HUES6 (cell line): ENCODE measurements around the gene CIAO2B.
A peak's percentile ranks its signal among the peaks of the same experiment; 100 is the strongest.
"Not testable (repeated sequence)": the region's sequence is repeated elsewhere in the genome, so short reads cannot be mapped to it uniquely, and the experiment has no call there.

Experiments
- H3K27ac ChIP-seq: 2 replicates; pipeline ENCODE4 v1.7.0; 2013; ENCODE audit warnings: low read depth, mild to moderate bottlenecking, low read length, inconsistent platforms
- H3K27me3 ChIP-seq: 2 replicates; pipeline ENCODE4 v1.6.1; 2013; ENCODE audit warnings: low read length; ENCODE audit not compliant: control insufficient read depth, insufficient read depth
- H3K36me3 ChIP-seq: 2 replicates; pipeline ENCODE4 v1.6.1; 2013; ENCODE audit warnings: low read length; ENCODE audit not compliant: control insufficient read depth, insufficient read depth
- H3K4me1 ChIP-seq: 2 replicates; pipeline ENCODE4 v1.6.1; 2013; ENCODE audit warnings: low read length; ENCODE audit not compliant: control insufficient read depth, insufficient read depth
- H3K4me3 ChIP-seq: 2 replicates; pipeline ENCODE4 v1.5.1; 2013; ENCODE audit warnings: low read depth, low read length
- H3K9ac ChIP-seq: one replicate; pipeline ENCODE4 v1.6.1; 2013; ENCODE audit warnings: mild to moderate bottlenecking, low read length
- H3K9me3 ChIP-seq: 2 replicates; pipeline ENCODE4 v1.6.1; 2013; ENCODE audit warnings: low read depth, low read length; ENCODE audit not compliant: control insufficient read depth, insufficient read depth

Gene CIAO2B

GRCh38 chr16:66934138-66934838 is at the start of gene CIAO2B:
Gene CIAO2B (minus strand): TSS chr16:66934402. CDS start chr16:66934364, 38 bp downstream.
- Histone ChIP-seq H3K27ac (no peak within 1 kb of the TSS), H3K9ac (peak within 1 kb of the TSS; percentile 94), H3K27me3 (peaks cover 10% of the 10 kb centered on the region), H3K4me3 (peak within 1 kb of the TSS; percentile 96), H3K36me3 (peaks cover 18% of the 10 kb centered on the region), H3K9me3 (no peaks in the 10 kb centered on the region), H3K4me1 (peaks cover 12% of the 10 kb centered on the region; the same call in 1 of the 2 replicates)

DNA sequence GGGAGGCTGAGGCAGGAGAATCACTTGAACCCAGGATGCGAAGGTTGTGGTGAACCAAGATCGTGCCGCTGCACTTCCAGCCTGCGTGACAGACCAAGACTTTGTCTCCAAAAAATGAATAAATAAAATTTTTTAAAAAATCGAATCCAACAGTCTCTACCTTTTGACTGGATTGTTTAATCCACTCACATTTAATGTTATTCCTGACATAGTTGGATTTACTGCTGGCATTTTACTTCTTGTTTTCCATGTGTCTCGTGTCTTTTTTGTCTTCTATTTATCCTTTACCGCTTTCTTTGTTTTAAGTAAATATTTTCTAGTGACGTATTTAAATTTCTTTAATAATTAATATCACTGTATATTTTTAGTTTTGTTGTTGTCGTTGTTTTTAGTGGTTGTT is 48.8 kb upstream of the CIAO2B start:
- H3K27me3 ChIP-seq = no peaks in the 10 kb centered on the region; the same call in 1 of the 2 replicates
- no peaks in the 10 kb centered on the region for H3K36me3 ChIP-seq
- H3K4me3 ChIP-seq = no peak overlapping the region
- no peak overlapping the region for H3K27ac ChIP-seq
- no peaks in the 10 kb centered on the region for H3K9me3 ChIP-seq
- H3K9ac ChIP-seq = no peak overlapping the region
- H3K4me1 ChIP-seq = no peaks in the 10 kb centered on the region

GRCh38 chr16:66979011-66979717 is 45.0 kb upstream of the CIAO2B start:
- H3K27ac ChIP-seq = no peak overlapping the region
- H3K36me3 ChIP-seq = no peaks in the 10 kb centered on the region
- H3K4me3 ChIP-seq = no peak overlapping the region
- no peaks in the 10 kb centered on the region for H3K4me1 ChIP-seq
- no peaks in the 10 kb centered on the region for H3K9me3 ChIP-seq
- no peak overlapping the region for H3K9ac ChIP-seq
- no peaks in the 10 kb centered on the region for H3K27me3 ChIP-seq

DNA sequence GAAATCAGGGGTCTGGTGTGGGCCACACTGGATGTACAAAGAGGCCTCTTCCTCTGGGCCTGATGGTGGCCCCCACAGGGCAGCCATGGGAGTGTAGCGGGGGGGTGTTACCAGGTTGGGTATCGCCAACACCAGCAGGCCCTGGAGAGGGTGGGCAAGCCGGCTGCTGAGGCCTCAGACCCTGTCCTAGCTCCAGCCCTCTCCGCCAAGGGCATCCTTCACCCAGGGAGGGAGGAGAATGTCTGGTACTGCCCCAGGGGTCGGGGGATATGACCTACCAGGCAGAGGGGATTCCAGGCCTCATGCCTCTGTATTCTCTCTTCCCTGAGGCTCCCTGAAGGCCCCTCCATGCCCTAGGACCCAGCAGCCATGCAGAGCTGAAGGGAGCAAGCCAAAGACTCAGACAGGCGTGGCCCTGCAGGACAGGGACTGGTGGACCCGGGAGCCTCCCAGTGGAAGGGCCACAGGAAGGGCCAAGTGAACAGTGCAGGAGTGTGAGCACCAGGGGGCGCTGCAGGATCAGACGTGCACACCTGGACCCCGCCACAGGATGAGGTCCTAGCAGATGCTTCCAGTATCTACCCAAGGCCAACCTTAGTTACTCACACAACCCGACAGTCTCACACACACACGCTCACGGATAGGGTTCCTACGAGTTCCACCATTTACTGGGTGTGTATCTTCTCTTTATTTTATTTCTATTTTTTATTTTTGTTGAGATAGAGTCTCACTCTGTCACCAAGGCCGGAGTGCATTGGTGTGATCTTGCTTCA is 43.3 kb upstream of the CIAO2B start:
- H3K27ac ChIP-seq = no peak overlapping the region
- H3K9ac ChIP-seq = no peak overlapping the region
- no peaks in the 10 kb centered on the region for H3K36me3 ChIP-seq
- H3K4me3 ChIP-seq = no peak overlapping the region
- H3K27me3 ChIP-seq = no peaks in the 10 kb centered on the region
- H3K4me1 ChIP-seq = no peaks in the 10 kb centered on the region; the same call in 1 of the 2 replicates
- H3K9me3 ChIP-seq = no peaks in the 10 kb centered on the region

DNA sequence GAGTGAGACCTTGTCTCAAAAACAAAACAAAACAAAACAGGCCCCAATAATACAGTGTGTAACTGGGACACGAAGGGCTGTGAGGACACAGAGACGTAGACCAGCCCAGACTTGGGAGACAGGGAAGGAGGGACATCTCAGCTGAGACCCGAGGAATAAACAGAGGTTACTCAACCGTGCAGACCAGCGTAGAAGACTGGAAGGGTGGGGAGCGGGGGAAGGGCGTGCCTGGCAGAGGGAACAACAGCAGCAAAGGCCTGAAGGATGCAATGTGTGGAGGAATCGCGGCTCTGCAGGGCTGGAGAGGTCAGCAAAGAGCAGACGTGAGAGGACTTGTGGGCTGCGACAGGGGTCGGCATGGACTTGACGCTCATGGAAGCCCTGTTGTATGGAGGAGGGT is 42.5 kb upstream of the CIAO2B start:
- Histone ChIP-seq H3K4me1 (no peaks in the 10 kb centered on the region; the same call in 1 of the 2 replicates), H3K36me3 (no peaks in the 10 kb centered on the region), H3K27ac (no peak overlapping the region), H3K4me3 (no peak overlapping the region), H3K9ac (no peak overlapping the region), H3K27me3 (no peaks in the 10 kb centered on the region), H3K9me3 (no peaks in the 10 kb centered on the region)

DNA sequence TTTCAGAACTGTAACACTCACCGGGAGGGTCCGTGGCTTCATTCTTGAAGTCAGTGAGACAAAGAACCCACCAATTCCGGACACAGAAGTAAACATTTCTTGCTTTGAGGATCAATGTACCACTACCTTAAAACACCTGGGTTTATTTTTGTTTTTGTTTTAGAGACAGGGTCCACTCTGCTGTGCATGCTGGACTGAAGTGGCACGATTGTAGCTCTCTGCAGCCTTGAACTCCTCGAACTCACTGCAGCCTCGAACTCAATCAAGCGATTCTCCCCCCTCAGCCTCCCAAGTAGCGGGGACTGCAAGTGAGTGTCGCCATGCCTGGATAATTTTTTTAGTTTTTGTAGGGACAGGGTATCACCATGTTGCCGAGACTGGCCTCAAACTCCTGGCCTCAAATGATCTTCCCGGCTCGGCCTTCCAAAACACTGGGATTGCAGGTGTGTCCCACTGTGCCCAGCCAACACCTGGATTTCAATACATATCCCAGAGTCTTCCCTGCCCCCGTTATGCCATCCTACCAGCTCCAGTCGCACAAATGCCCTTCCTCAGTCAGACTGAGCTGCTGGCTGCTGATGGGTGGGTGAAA is 41.2 kb upstream of the CIAO2B start:
- Histone ChIP-seq H3K27ac (no peak overlapping the region), H3K9ac (no peak overlapping the region), H3K27me3 (no peaks in the 10 kb centered on the region), H3K36me3 (no peaks in the 10 kb centered on the region), H3K4me1 (no peaks in the 10 kb centered on the region; the same call in 1 of the 2 replicates), H3K4me3 (no peak overlapping the region), H3K9me3 (no peaks in the 10 kb centered on the region)

- not testable (repeated sequence) for H3K9ac ChIP-seq, H3K27me3 ChIP-seq, H3K36me3 ChIP-seq, H3K27ac ChIP-seq, H3K4me3 ChIP-seq, H3K9me3 ChIP-seq, H3K4me1 ChIP-seq
Observed at GRCh38 chr16:66974932-66975246, 40.7 kb upstream of the CIAO2B start.

DNA sequence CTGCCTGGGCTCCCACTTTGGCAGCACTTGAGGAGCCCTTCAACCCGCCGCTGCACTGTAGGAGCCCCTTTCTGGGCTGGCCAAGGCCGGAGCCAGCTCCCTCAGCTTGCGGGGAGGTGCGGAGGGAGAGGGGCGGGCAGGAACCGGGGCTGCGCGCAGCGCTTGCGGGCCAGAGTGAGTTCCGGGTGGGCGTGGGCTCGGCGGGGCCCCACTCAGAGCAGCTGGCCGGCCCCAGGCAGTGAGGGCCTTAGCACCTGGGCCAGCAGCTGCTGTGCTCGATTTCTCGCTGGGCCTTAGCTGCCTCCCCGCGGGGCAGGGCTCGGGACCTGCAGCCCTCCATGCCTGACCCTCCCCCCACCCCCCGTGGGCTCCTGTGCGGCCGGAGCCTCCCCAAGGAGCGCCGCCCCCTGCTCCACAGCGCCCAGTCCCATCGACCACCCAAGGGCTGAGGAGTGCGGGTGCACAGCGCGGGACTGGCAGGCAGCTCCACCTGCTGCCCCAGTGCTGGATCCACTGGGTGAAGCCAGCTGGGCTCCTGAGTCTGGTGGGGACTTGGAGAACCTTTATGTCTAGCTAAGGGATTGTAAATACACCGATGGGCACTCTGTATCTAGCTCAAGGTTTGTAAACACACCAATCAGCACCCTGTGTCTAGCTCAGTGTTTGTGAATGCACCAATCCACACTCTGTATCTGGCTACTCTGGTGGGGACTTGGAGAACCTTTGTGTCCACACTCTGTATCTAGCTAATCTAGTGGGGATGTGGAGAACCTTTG is 40.1 kb upstream of the CIAO2B start:
- H3K27me3 ChIP-seq, H3K27ac ChIP-seq, H3K36me3 ChIP-seq, H3K4me1 ChIP-seq, H3K9me3 ChIP-seq, H3K9ac ChIP-seq, H3K4me3 ChIP-seq: not testable (repeated sequence)

DNA sequence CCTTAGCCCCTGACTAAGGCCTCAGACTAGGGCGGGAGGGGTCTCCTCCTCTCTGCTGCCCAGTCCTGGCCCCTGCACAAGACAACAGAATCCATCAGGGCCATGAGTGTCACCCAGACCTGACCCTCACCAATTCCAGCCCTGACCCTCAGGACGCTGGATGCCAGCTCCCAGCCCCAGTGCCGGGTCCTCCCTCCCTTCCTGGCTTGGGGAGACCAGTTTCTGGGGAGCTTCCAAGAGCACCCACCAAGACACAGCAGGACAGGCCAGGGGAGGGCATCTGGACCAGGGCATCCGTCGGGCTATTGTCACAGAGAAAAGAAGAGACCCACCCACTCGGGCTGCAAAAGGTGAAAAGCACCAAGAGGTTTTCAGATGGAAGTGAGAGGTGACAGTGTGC is 39.5 kb upstream of the CIAO2B start:
- H3K36me3 ChIP-seq = no peaks in the 10 kb centered on the region
- no peaks in the 10 kb centered on the region for H3K9me3 ChIP-seq
- H3K4me3 ChIP-seq = no peak overlapping the region
- H3K4me1 ChIP-seq = no peaks in the 10 kb centered on the region; the same call in 1 of the 2 replicates
- no peak overlapping the region for H3K27ac ChIP-seq
- H3K9ac ChIP-seq = no peak overlapping the region
- no peaks in the 10 kb centered on the region for H3K27me3 ChIP-seq

DNA sequence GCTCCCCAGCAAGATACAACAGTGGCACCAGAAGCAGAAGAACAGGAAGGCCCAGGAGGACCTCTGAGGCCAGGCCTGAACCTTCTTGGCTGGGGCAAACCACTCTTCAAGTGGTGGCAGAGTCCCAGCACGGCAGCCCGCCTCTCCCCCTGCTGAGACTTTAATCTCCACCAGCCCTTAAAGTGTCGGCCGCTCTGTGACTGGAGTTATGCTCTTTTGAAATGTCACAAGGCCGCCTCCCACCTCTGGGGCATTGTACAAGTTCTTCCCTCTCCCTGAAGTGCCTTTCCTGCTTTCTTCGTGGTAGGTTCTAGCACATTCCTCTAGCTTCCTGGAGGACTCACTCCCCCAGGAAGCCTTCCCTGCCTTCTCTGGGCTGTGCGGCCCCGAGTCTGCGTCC is 38.8 kb upstream of the CIAO2B start:
- Histone ChIP-seq H3K9me3 (no peaks in the 10 kb centered on the region), H3K27ac (no peak overlapping the region), H3K4me1 (no peaks in the 10 kb centered on the region; the same call in 1 of the 2 replicates), H3K27me3 (no peaks in the 10 kb centered on the region), H3K4me3 (no peak overlapping the region), H3K36me3 (no peaks in the 10 kb centered on the region), H3K9ac (no peak overlapping the region)
